ENCODE results near the gene TC2N. TPM values are rescaled to one million over a fixed set of nuclear protein-coding genes. Genes with fewer than 3 reads are reported as not detected.
"Not testable (repeated sequence)": the region's sequence is repeated elsewhere in the genome, so short reads cannot be mapped to it uniquely, and the experiment has no call there.

TC2N gene
- polyA plus RNA-seq, 4 donors: 8.1 to 19.8 (median 12.8) TPM

GRCh38 chr14:91774140-91775096 lies 92.9 kb downstream of the TC2N start:
- no peak for DNase-seq (ENCODE audit: low read depth in 4 of 4, low spot score in 2 of 4)

- no peak for DNase-seq (ENCODE audit: low read depth in 4 of 4, low spot score in 2 of 4)
Measured at GRCh38 chr14:91770185-91770584, 97.2 kb downstream of the TC2N start.

DNA sequence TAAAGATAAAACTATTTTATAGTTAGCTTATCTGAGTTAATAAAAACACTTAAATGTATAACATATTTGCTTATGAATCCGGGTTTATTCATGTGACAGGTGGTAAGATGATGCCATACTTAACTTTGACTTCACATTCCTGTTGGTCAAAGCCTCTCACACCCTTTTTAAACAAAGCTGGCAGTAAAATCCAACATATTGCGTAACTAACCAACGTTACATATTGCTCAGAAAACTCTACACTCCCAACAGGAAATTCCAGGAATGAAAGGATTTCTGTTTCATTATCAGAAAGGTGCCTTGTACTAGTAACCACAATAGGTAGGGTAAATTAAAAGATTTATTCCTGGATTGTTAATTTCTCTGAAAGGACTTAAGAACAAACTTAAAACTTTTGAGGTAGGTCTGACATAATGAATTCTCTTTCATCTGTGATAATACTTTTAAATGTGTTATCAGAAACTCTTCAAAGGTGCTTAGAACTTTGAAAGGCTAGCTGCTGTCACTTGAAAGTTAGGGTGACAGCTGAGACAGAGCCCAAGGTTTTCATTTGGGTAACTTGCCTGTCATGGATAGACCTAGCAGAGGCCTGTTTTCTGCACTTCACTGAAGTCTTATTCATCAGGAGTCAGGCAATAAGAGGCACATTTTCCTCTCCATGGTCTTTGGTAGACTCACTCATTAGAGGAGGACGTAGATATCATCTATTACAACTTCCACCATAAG lies 111.6 kb downstream of the TC2N start:
- DNase-seq (ENCODE audit: low read depth in 4 of 4, low spot score in 2 of 4): no peak

DNA sequence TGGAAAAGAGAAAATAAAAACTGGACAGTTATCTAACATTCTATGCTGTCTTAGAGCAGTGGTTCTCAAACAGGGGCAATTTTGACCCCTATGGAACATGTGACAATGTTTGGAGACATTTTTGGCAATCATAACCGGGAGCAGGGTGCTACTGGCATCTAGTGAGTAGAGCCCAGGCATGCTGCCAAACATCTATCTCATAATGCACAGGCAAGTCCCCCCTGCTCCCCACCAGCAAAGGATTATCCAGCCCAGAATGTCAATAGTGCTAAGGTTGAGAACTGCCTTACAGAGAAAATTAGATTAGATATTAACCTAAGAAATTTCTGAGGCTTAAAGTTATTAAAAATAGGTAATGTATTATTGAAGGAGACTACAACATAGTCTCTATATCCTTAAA lies 112.5 kb downstream of the TC2N start:
- no peak for DNase-seq (ENCODE audit: low read depth in 4 of 4, low spot score in 2 of 4)

GRCh38 chr14:91754185-91754584 lies 113.2 kb downstream of the TC2N start:
- DNase-seq (ENCODE audit: low read depth in 4 of 4, low spot score in 2 of 4): no peak

DNA sequence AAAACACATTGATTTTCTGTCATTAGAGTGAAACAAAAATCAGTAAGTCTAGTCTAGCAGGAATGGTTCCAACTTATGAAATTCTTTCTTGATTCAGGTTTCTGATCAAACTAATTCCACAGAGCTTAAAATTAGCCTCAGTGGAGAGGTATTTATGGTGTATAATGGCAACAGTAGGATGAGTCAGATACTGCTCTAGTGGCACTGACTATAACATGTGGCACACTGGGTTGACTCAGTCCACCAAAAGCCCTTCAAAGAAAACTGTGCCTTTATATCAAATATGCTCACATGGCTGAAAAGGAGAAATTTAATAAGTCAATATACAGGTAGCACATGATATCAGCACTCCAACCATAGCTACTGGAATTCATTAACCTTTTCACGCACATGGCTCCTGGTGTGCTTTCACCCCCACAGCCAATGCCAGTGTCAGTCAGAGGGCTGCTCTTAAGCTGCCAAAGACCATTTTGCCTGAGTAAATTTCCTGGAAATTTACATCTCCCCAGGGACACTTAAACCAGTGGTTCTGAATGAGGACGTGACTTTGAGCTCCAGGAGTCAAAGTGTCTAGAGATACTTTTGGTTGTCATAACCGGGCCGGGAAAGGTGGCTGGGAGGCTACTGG lies 113.7 kb downstream of the TC2N start:
- no peak for DNase-seq (ENCODE audit: low read depth in 4 of 4, low spot score in 2 of 4)

GRCh38 chr14:91752961-91753360 lies 114.4 kb downstream of the TC2N start:
- DNase-seq (ENCODE audit: low read depth in 4 of 4, low spot score in 2 of 4): no peak

- DNase-seq (ENCODE audit: low read depth in 4 of 4, low spot score in 2 of 4): no peak
Measured at GRCh38 chr14:91751719-91752118, 115.6 kb downstream of the TC2N start.

DNA sequence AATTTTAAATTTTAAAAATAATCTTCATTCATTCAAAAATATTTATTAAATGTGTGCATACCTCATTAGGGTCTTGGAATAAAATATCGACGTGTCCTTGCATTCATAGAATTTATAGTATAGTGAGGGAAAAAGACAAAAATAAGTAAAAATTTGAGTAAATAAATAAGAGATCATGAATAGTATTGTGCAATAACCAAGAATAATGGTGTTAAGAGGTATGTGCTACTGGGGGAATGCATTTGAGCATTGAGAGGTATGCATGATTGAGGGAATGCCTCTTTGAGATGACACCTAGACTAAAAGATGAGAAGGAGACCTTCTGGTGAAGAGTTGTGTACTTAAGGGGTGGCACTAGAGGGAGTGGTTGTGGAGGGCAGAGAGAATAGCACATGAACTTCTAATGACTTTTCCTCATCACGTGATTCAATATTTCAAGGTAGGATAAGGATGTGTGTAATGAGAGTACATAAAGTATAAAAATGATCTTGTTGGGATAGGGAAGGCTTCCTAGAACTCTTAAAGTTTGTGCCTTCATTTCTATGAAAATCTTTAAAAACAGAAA lies 116.6 kb downstream of the TC2N start:
- no peak for DNase-seq (ENCODE audit: low read depth in 4 of 4, low spot score in 2 of 4)

- DNase-seq (ENCODE audit: low read depth in 4 of 4, low spot score in 2 of 4): no peak
Measured at GRCh38 chr14:91749868-91750267, 117.5 kb downstream of the TC2N start.

- DNase-seq (ENCODE audit: low read depth in 4 of 4, low spot score in 2 of 4): no peak
Measured at GRCh38 chr14:91748049-91748448, 119.3 kb downstream of the TC2N start.

DNA sequence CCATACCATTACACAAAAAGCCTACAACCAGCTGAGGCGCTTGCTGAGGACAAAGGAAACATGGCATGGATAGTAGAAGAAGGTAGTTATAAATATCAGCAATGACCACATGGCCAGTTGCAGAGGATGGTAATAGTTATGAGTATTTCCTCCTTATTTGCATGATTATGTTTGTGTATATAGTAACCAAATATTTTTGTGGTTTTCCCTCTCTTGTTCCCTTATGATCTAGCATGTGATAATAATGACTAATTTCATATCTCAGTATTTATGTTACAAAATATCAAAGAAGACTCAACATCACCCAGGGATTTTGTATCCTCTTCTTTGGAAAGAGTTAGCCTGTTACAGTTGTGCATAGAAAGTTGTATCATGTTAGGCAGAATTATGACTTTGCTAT lies 122.0 kb downstream of the TC2N start:
- no peak for DNase-seq (ENCODE audit: low read depth in 4 of 4, low spot score in 2 of 4)

DNA sequence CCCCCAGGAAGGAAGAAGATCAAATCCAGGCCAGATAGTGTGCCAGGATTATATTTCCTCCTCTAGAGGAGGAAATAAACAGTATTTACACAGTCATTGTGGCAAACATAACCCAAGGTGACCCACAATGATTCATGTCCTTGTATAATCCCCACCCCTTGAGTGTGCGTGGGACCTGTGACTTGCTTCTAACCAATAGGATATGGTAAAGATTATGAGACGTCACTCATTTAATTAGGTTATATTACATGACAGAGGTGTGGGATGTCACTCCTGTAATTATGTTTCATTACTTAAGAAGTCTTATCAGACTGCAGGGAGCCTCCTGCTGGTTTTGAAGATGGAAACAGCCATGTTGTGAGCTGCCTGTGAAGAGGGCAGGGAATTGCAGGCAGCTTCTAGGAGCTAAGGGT lies 123.3 kb downstream of the TC2N start:
- no peak for DNase-seq (ENCODE audit: low read depth in 4 of 4, low spot score in 2 of 4)

GRCh38 chr14:91743305-91743653 lies 124.1 kb downstream of the TC2N start:
- no peak for DNase-seq (ENCODE audit: low read depth in 4 of 4, low spot score in 2 of 4)

DNA sequence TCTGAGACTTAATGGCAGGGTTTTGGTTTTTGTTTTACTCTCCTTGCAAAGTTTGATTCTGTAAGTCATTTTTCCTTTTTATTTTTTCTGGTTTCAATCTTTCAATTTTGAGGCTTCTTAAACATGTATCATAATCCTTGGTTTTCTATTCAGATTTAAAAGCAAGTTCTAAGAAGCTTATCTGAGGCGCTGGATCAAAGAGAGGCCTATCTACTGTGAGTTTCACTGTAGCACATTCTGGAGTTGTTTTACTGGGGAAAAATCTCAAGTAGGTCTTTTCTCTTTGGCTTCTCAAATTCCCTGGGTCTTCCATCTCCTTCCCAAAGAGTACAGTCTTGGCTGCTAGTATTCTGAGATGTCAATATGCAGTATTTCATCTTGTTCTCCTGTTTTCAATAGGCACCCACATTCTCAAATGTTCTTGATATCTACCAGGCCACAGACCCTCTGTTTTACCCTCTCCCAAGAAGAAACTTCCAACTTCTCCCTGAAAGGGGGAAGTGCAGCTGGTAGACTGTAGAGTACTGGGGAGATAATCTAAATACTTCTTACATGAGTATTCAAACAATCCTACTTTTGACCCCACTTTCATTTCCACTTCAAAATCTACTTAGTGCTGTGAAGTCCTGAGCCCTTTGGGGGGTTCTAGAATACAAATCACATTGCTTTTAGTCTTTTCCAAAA lies 124.6 kb downstream of the TC2N start:
- DNase-seq (ENCODE audit: low read depth in 4 of 4, low spot score in 2 of 4): no peak

GRCh38 chr14:91739867-91740266 lies 127.5 kb downstream of the TC2N start:
- not testable (repeated sequence) for DNase-seq (ENCODE audit: low read depth in 4 of 4, low spot score in 2 of 4)

DNA sequence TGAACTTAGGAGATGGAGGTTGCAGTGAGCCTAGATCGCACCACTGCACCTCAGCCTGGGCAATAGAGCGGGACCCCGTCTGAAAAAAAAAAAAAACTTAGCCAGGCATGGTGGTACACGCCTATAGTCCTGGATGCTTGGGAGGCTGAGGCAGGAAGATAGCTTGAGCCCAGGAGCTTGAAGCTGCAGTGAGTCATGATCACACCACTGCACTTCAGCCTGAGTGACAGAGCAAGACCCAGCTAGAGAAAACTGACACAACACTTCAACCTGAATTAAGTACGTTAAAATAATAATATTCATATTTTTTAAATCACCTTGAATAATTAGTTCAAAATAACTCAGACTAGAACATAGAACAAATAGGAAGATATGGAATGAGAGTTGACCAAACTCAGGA lies 129.7 kb downstream of the TC2N start:
- DNase-seq (ENCODE audit: low read depth in 4 of 4, low spot score in 2 of 4): no peak

GRCh38 chr14:91732859-91733477 lies 134.4 kb downstream of the TC2N start:
- no peak for DNase-seq (ENCODE audit: low read depth in 4 of 4, low spot score in 2 of 4)

DNA sequence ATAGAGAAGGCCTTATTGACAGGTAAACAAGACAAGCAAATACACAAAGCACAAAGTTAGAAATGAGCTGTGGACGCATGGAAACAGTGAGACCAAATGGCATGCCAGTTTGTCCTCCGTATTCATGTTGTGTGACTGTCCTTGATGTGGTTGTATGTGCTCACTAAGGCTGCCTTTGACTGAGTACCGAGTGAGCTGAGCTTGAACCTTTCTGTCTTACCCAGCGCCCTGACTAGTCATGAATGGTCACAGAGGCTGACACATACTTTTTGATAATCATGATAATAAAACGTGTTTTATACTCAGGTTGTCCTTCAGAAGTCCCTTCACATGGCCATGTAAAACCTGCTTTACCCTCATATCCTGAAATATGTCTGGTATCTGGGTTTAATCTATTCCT lies 134.9 kb downstream of the TC2N start:
- no peak for DNase-seq (ENCODE audit: low read depth in 4 of 4, low spot score in 2 of 4)

- no peak for DNase-seq (ENCODE audit: low read depth in 4 of 4, low spot score in 2 of 4)
Measured at GRCh38 chr14:91731986-91732385, 135.3 kb downstream of the TC2N start, which contains the start of gene CATSPERB. Gene CATSPERB, minus strand, starts transcription at chr14:91732086. Its CDS starts 2,607 bp downstream, at chr14:91729479.

All from left renal cortex interstitium (tissue), 4 donors.